Transverse colon (tissue), 4 donors: ENCODE data around the gene RASGRP1. TPM values are rescaled to one million over a fixed set of nuclear protein-coding genes. Genes with fewer than 3 reads are reported as not detected.

Source experiments
- DNase-seq: peaks from one replicate; pipeline ENCODE4 v3.0.0-alpha.2; 2019
- H3K27ac ChIP-seq, 4 donors: fragments of 200-600 bp; sonication (generic); 2 replicates each; pipeline ENCODE4 v1.5.1; 2016 to 2018; ENCODE audit warnings: inconsistent platforms in 4 of 4
- H3K27me3 ChIP-seq: fragments of 200-600 bp; sonication (generic); 2 replicates; pipeline ENCODE4 v1.5.1; 2017; ENCODE audit warnings: inconsistent platforms
- H3K36me3 ChIP-seq, 4 donors: fragments of 200-600 bp; sonication (generic); 2 replicates each; pipeline ENCODE4 v1.5.1; 2017 to 2019; ENCODE audit warnings: inconsistent platforms in 4 of 4
- H3K4me1 ChIP-seq, 4 donors: fragments of 200-600 bp; sonication (generic); 2 replicates each; pipeline ENCODE4 v1.5.1; 2017 to 2020; ENCODE audit warnings: inconsistent platforms in 4 of 4
- H3K4me3 ChIP-seq, 4 donors: fragments of 200-600 bp; sonication (generic); 1 replicate in 1 of 4; 2 replicates in 3 of 4; pipeline versions ENCODE4 v1.5.1 to v1.6.1; 2017 to 2019; ENCODE audit warnings: inconsistent platforms in 4 of 4
- H3K9me3 ChIP-seq, 2 donors: fragments of 200-600 bp; sonication (generic); 2 replicates each; pipeline ENCODE4 v1.5.1; 2017 to 2019; ENCODE audit warnings: inconsistent platforms in 2 of 2
- EP300 ChIP-seq: sonication (generic); formaldehyde crosslinking; IDR thresholded peaks from one replicate; pipeline ENCODE4 v1.6.1; 2017; ENCODE audit warnings: antibody characterized with exemption, low read depth
- POLR2A ChIP-seq: fragments of 450-650 bp; IDR thresholded peaks from one replicate; pipeline ENCODE4 v1.6.1; 2016; ENCODE audit warnings: antibody characterized with exemption, mild to moderate bottlenecking, moderate library complexity
- POLR2AphosphoS5 ChIP-seq, 3 donors: sonication (generic); formaldehyde crosslinking; IDR thresholded peaks; one replicate each; pipeline ENCODE4 v1.6.1; 2016; ENCODE audit warnings: antibody characterized with exemption in 3 of 3
- WGBS, 2 donors: methylation state at CpG; one replicate each; pipeline ENCODE4 v1.1.5; 2018; ENCODE audit warnings: low coverage in 1 of 2; 5-methylcytosine and 5-hydroxymethylcytosine counted together
- in situ Hi-C, 4 donors: fragments of 200-750 bp; cut with MboI; loops; one replicate each; pipeline versions ENCODE4 v1.15.0 to v1.15.1; 2017; ENCODE audit warnings: low sequenced_read_pairs in 3 of 4, low pct_ligation_motif_present in 1 of 4, low pct_unique_long_range_greater_than_20kb in 1 of 4
- intact Hi-C: fragments of 100-400 bp; cut with DNase I; formaldehyde crosslinking; loops from one replicate; pipeline ENCODE4 v1.15.1; 2023; ENCODE audit warnings: low total_unique reads
- total RNA-seq, 4 donors: library from RNA; depleted of rRNA; stranded (reverse); fragments of >200 nt; gene quantifications; one replicate each; pipeline ENCODE4 v1.1.0, GENCODE V29; 2016
- TF ChIP-seq, protein P1 (sequence below), 5 experiments: fragments of 200-600 bp in 3 of 5; fragments of 450-650 bp in 2 of 5; sonication (generic) in 3 of 5; IDR thresholded peaks; 1 replicate in 2 of 5; 2 replicates in 3 of 5; pipeline ENCODE4 v1.5.1; 2016 to 2017; ENCODE audit warnings: antibody characterized with exemption in 5 of 5, inconsistent platforms in 3 of 5, mild to moderate bottlenecking in 2 of 5, moderate library complexity in 1 of 5

RASGRP1 gene
- total RNA-seq, 4 donors from 2014 or later = 0.40 to 10.8 (median 2.3) TPM

- TF ChIP-seq EP300 = no peak
- TF ChIP-seq, protein P1, sequence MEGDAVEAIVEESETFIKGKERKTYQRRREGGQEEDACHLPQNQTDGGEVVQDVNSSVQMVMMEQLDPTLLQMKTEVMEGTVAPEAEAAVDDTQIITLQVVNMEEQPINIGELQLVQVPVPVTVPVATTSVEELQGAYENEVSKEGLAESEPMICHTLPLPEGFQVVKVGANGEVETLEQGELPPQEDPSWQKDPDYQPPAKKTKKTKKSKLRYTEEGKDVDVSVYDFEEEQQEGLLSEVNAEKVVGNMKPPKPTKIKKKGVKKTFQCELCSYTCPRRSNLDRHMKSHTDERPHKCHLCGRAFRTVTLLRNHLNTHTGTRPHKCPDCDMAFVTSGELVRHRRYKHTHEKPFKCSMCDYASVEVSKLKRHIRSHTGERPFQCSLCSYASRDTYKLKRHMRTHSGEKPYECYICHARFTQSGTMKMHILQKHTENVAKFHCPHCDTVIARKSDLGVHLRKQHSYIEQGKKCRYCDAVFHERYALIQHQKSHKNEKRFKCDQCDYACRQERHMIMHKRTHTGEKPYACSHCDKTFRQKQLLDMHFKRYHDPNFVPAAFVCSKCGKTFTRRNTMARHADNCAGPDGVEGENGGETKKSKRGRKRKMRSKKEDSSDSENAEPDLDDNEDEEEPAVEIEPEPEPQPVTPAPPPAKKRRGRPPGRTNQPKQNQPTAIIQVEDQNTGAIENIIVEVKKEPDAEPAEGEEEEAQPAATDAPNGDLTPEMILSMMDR (IDR thresholded peaks at IDR 0.05) = no peak
- TF ChIP-seq POLR2AphosphoS5 (IDR thresholded peaks at IDR 0.05) = no peak
- no peak for TF ChIP-seq POLR2A
- Histone ChIP-seq H3K4me1 (no peaks in the 10 kb centered on the region), H3K36me3 (peaks cover 0 to 28% (median 8%) of the 10 kb centered on the region in 4 donors), H3K27me3 (no peaks in the 10 kb centered on the region), H3K9me3 (no peaks in the 10 kb centered on the region), H3K27ac (no peak overlapping the region), H3K4me3 (no peak overlapping the region)
- no peak for DNase-seq
- intact Hi-C loops (loop anchor here (10.0 kb wide), 1 partner anchor 209 kb away; no protein-coding TSS in a partner anchor), in situ Hi-C loops (loop anchor here in 1 of 4 donors (25.0 kb wide), 1 partner anchor 212 kb away; no protein-coding TSS in a partner anchor)
- 96 to 100% methylated on average over 2 of the region's 2 CpGs for WGBS, 2 donors
These were observed 89.3 kb downstream of the RASGRP1 start for GRCh38 chr15:38475361-38475760.

DNA sequence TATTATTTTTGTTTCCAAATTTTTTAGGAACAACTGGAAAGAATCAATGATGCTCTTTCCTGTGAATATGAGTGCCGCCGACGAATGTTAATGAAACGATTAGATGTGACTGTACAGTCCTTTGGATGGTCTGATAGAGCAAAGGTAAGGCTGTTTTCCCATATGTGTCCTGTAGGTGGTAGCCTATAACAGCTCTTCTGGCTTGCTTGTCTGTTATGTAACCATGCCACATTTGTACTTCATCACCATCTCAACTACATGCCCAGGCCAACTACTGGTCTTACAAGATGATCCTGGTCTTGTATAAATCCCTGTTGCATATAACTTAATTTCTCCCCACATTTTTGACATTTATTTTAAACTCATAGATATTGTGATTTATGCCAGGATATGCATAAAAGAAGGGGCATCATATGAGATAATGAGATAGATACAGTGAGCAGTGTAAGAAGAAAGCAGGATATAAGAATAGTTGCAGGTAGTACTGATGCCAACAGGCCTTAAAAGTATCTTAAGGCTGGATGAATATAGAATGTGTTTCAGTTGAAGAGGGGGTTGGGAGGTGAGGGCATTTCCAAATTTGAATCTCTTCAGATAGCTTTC lies 90.4 kb downstream of the RASGRP1 start:
- intact Hi-C loops = loop anchor here (10.0 kb wide), 1 partner anchor 211 kb away; no protein-coding TSS in a partner anchor
- DNase-seq = no peak

DNA sequence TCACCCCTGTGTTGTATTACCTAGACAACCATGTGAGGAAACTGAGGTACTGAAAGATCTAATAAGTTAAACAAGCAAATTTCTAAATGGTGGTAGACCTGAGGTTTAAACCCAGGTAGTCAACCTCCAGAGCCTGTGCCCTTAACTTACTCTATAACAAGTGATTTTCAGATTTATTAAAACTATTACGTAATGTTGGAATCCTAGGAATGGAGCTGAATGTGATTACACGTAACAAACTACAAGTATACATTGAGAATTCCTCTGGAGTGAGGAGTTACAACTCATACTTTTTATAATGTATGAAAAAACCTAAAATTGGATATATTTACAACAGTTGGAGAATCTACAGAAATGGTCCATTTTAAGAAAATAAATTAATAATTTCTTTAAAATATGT lies 92.6 kb downstream of the RASGRP1 start:
- no peak for DNase-seq
- Histone ChIP-seq H3K27me3 (no peaks in the 10 kb centered on the region), H3K4me1 (no peaks in the 10 kb centered on the region), H3K9me3 (no peaks in the 10 kb centered on the region), H3K27ac (no peak overlapping the region), H3K36me3 (peaks cover 0 to 22% (median 6%) of the 10 kb centered on the region in 4 donors), H3K4me3 (no peak overlapping the region)
- in situ Hi-C loops (loop anchor here in 1 of 4 donors (25.0 kb wide), 1 partner anchor 215 kb away; no protein-coding TSS in a partner anchor), intact Hi-C loops (loop anchor here (10.0 kb wide), 1 partner anchor 213 kb away; no protein-coding TSS in a partner anchor)
- WGBS, 2 donors = 85 to 90% methylated on average over 2 of the region's 2 CpGs
- TF ChIP-seq, protein P1 (IDR thresholded peaks at IDR 0.05) = no peak
- no peak for TF ChIP-seq POLR2AphosphoS5 (IDR thresholded peaks at IDR 0.05)
- no peak for TF ChIP-seq POLR2A
- no peak for TF ChIP-seq EP300

More for the DNA sequence above, 90.4 kb downstream of the RASGRP1 start:
- peaks cover 0 to 28% (median 6%) of the 10 kb centered on the region in 4 donors for H3K36me3 ChIP-seq
- 51 to 83% methylated on average over 4 of the region's 4 CpGs for WGBS, 2 donors
- in situ Hi-C loops = loop anchor here in 1 of 4 donors (25.0 kb wide), 1 partner anchor 213 kb away; no protein-coding TSS in a partner anchor
- H3K9me3 ChIP-seq = no peaks in the 10 kb centered on the region
- H3K27me3 ChIP-seq = no peaks in the 10 kb centered on the region
- TF ChIP-seq POLR2A = no peak
- TF ChIP-seq, protein P1 (IDR thresholded peaks at IDR 0.05) = peak; percentile 56 to 85 (median 61)
- H3K4me1 ChIP-seq = no peaks in the 10 kb centered on the region
- no peak overlapping the region for H3K27ac ChIP-seq
- no peak overlapping the region for H3K4me3 ChIP-seq

GRCh38 chr15:38470816-38471215 lies 93.8 kb downstream of the RASGRP1 start:
- no peaks in the 10 kb centered on the region for H3K9me3 ChIP-seq
- in situ Hi-C loops (loop anchor here in 1 of 4 donors (25.0 kb wide), 1 partner anchor 216 kb away; no protein-coding TSS in a partner anchor), intact Hi-C loops (loop anchor here (10.0 kb wide), 1 partner anchor 214 kb away; no protein-coding TSS in a partner anchor)
- TF ChIP-seq, protein P1 (IDR thresholded peaks at IDR 0.05) = no peak
- TF ChIP-seq POLR2AphosphoS5 (IDR thresholded peaks at IDR 0.05) (no peak), EP300 (no peak), POLR2A (no peak)
- H3K4me3 ChIP-seq = no peak overlapping the region
- H3K36me3 ChIP-seq = peaks cover 0 to 13% (median 6%) of the 10 kb centered on the region in 4 donors
- DNase-seq = no peak
- no peak overlapping the region for H3K27ac ChIP-seq
- WGBS, 2 donors = 92 to 93% methylated on average over 1 of the region's 1 CpG
- H3K27me3 ChIP-seq = no peaks in the 10 kb centered on the region
- H3K4me1 ChIP-seq = no peaks in the 10 kb centered on the region
